GM19463 (cell line): Measurements from ENCODE around the gene GRK7.
"Not testable (repeated sequence)": the region's sequence is repeated elsewhere in the genome, so short reads cannot be mapped to it uniquely, and the experiment has no call there.

Source experiments
- ATAC-seq: cut with Tn5 transposase; IDR thresholded peaks from one replicate; pipeline ENCODE4 v1.9.1; 2021; ENCODE audit warnings: mild to moderate bottlenecking, moderate library complexity; ENCODE audit not compliant: unreplicated experiment

GRK7 gene

DNA sequence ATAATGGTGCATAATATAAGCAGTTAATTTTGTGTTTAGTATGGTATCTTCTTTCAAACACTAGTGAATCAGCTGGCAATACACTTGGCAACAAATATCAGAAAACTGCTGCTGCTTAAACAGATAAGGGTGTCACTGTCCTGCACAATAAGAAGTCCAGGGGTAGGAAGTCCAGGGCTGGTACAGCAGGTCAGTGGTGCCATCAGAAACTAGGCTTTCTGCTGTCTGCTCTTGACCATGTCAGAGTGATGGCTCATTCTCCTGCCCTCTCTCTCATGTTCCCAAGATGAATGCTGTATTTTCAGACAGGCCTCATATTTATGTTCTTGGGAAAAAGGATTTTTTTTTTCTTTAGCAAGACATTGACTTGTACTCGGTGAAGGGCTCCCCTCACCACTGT, 9.2 kb upstream of the GRK7 start:
- no peak for ATAC-seq

DNA sequence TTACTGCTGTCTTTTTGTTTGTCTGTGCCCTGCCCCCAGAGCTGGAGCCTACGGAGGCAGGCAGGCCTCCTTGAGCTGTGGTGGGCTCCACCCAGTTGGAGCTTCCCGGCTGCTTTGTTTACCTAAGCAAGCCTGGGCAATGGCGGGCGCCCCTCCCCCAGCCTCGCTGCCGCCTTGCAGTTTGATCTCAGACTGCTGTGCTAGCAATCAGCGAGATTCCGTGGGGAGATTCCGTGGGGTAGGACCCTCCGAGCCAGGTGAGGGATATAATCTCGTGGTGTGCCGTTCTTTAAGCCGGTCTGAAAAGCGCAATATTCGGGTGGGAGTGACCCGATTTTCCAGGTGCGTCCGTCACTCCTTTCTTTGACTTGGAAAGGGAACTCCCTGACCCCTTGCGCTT, 656 bp upstream of the GRK7 start:
- not testable (repeated sequence) for ATAC-seq

- no peak for ATAC-seq
Observed at GRCh38 chr3:141764045-141764444, 837 bp downstream of the GRK7 start.

DNA sequence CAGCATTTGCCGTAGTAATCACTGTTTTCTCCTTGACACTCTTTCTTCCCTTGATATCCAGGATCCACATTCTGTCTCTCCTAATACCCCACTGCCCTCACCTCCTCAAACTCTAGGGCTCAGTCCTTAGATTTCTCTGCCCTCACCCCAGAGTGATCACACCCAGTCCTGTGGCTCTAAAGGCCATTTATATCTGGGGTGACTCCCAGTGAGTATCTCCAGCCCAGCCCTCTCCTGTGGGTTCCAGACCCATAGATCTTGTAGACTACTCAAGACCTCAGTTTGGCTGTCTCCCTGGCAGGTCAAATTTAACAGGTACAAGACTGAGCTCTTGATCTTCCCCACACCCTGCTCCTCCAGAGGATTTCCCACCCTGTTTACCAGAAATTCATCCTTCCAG, 1.3 kb downstream of the GRK7 start:
- no peak for ATAC-seq

DNA sequence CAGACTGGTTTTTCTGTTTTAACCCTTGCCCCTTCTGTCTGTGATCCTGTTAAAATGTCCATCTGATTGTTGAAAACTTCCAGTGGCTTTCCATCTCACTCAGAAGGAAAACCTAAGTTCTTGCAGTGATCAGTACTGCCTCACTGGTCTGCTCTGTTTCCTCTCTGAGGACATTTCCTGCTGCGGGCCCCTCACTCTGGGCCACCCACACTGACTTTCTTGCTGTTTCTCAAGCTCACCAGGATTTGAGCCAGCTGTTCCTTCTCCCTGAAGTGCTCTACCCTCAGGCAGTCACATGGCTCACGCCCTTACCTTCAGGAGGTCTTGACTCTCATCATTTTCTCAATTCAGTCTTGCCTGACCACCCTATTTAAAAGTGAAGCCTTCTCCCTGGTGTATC, 1.8 kb downstream of the GRK7 start:
- ATAC-seq: no peak

DNA sequence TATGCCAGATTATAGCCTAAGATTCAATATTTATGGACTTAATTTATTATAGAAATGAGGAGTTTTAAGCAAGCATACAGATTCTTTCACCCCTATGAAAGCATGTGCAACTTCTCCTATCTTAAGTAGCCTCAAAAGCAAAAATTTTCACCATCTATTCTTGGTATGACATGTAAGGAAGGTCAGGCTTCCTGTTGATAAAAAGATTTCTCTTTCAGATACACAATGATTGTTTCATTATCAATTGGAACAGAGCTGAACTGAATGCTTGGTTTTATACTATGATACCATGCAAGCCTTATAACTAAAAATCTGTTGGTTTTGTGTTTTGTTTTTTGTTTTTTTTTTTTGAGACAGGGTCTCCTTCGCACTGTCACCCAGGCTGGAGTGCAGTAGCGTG, 3.9 kb downstream of the GRK7 start:
- no peak for ATAC-seq

- ATAC-seq: no peak
Observed at GRCh38 chr3:141769221-141769894, 6.2 kb downstream of the GRK7 start.

- no peak for ATAC-seq
Observed at GRCh38 chr3:141773676-141774075, 10.5 kb downstream of the GRK7 start.

DNA sequence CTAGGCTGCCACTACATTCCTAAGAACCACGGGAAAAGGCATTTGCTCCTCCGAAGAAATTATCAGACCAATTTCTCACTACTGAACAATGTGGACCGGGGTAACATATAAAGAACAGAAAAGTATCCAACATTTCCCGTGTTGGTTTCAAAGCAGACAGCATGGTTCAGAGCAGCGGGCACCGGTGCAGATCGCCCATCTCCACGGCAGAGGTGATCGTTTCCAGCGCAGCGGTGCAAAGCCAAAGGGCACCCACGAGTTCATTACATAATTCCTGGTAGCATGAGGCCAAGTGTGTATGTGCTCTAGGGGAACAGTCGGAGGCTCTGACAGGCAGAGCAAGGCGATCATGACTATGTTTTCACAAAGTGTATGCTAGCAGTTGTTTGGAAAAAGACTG, 13.2 kb downstream of the GRK7 start:
- no peak for ATAC-seq

DNA sequence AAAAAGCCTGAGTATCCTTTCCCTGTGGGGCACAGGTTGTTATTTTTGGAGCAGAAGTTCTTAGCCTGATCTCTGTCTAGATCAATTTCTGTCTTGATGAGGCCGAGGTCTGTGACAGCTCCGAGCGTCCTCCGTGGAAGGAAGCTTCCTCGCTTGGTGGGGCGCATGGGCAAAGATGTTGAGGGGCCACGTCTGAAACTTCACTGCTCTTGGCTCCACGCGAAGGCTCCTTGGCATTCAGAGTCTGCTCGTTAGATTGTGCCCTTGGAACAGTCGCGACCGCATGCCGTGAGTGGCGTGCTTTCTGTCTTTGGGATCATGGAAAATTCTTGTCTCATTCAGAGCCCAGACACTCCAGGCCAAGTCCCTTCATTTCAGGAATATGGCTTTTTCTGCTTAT, 13.7 kb downstream of the GRK7 start:
- no peak for ATAC-seq

DNA sequence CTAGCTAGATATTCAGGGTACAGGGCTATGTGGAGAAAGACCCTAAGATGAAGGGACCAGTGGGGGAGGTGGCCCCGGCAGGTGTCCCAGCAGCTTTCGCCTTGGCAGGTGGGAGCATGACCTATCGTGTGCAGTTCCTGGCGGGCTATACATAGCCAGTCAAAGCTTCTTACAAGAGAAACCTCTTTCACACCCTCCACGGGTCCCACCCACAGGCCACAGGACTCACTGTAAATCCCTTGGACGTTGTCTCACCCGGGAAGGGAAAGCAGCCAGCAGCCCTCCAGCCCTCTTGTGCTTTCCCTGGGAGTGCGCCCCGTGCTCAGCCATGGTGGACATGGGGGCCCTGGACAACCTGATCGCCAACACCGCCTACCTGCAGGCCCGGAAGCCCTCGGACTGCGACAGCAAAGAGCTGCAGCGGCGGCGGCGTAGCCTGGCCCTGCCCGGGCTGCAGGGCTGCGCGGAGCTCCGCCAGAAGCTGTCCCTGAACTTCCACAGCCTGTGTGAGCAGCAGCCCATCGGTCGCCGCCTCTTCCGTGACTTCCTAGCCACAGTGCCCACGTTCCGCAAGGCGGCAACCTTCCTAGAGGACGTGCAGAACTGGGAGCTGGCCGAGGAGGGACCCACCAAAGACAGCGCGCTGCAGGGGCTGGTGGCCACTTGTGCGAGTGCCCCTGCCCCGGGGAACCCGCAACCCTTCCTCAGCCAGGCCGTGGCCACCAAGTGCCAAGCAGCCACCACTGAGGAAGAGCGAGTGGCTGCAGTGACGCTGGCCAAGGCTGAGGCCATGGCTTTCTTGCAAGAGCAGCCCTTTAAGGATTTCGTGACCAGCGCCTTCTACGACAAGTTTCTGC, 15.0 kb downstream of the GRK7 start:
- no peak for ATAC-seq

DNA sequence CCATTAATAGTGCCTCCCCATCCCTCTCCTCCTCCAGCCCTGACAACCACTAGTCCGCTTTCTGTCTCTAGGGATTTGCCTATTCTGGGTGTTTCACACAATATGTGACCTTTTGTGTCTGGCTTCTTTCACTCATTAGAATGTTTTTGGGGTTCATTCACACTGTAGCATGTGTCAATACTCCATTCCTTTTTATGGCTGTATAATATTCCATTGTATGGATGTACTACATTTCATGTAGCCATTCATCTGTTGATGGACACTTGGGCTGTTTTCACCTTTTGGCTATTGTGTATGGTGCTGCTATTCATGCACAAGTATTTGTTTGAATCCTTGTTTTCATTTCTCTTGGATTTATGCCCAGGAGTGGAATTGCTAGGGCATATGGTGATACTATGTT, 16.5 kb downstream of the GRK7 start:
- ATAC-seq: no peak

DNA sequence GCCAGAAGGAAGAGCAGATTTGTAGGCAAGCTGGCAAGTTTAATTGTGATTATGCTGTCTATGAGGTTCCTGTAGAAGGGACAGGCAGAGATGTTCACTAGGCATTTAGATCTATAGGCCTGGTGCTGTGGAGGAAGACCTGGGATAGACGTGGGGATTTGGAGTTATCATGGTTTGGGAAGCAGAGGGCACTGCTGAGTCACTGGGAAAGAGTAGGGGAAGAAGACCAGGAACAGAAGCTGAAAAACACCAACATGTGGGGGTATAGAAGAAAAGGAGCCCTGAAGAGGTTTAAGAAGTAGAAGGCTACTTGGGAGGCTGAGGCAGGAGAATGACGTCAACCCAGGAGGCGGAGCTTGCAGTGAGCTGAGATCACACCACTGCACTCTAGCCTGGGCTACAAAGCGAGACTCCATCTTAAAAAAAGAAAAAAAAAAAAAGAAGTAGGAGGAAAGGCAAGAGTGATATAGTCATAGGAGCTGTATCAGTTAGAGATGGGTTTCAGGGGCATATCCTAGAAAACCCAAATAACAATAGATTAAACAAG, 19.3 kb downstream of the GRK7 start:
- no peak for ATAC-seq

- ATAC-seq: no peak
Observed at GRCh38 chr3:141783632-141784031, 20.4 kb downstream of the GRK7 start.

DNA sequence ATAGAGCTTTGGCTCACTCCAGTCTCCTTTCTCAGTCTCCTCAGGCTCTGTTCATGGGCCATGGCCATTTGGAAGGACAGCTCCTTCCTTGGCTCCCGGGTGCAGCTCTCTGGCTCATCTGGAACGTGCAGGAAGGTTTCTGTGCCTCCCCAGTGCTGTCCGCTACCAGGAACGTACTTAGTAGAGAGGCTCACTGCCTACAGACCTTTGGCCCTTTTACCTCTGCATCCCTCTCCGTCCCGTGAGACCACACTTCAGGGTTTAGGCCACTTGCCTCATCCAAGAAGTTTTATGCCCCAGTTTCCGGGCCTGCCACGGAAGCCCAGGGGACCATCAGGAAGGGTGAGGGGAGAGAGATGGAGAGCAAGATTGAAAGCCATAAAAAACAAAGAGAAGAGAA, 20.9 kb downstream of the GRK7 start:
- ATAC-seq: no peak

DNA sequence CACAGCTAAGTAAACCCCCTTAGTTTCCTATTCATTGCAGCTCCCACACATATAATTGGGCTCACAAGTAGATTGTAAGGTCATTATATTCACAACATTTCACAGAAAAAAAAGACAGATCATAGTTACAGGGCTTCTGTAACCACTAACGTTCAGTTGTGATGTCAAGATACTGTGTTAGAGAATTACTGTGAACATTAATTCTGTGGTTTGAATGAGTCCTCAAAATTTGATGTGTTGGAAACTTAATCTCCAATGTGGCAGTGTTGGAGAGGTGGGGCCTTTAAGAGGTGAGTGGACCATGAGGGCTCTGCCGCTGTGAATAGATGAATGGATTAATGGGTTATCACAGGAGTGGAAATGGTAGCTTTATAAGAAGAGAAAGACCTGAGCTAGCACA, 21.3 kb downstream of the GRK7 start:
- no peak for ATAC-seq

DNA sequence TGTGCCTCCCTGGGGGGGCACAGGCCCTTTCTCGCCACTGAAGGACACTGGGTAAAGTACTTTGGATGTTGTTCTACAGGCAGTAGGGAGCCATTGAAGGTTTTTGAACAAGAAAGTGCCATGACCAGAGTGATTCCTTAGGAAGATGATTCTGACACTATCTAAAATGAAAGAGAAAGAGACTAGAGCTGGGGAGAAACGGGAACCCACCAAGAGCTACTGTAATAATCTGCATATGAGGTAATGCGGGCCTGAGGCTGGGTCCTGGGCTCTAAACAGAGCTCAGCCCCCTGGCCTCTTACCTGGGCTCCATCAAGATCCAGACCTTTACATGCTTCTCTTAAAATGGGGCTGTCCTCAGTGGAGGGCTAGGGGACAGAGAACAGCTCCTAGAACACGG, 24.9 kb downstream of the GRK7 start:
- ATAC-seq: no peak

- ATAC-seq: not testable (repeated sequence)
Observed at GRCh38 chr3:141788750-141789149, 25.5 kb downstream of the GRK7 start.

- no peak for ATAC-seq
Observed at GRCh38 chr3:141789281-141789680, 26.1 kb downstream of the GRK7 start.

GRCh38 chr3:141790171-141790570, 27.0 kb downstream of the GRK7 start:
- ATAC-seq: no peak

- ATAC-seq: no peak
Observed at GRCh38 chr3:141792495-141792894, 29.3 kb downstream of the GRK7 start.
